Stimulated activated CD8-positive, alpha-beta memory T cell treated with anti-CD3 and anti-CD28 coated beads, Interleukin-15, amount 100 ng/mL, for 24 hours (primary cell): ENCODE data around the gene PROSER2.

Experiments
- DNase-seq: peaks from one replicate; pipeline ENCODE4 v3.0.0-alpha.2; 2020; ENCODE audit warnings: low read depth

Gene PROSER2

DNA sequence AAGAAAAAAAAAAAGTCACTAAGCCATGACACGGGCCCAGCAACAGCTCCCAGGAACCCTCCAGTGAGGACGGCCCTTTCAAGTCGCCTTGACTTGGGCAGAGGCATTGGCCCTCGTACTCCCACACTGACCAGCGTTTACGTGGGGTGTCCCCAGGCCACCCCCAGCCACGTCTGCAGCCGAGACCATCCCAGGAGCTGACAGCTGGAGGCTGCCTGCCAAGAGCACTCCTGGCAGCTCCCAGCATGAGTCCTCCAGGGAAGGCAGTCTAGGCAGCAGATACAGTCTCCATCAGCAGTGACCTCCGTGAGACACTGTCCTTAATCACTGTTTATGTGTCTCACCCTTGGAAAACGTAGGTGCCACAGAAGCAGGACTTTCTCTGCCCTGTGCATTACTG, 86.5 kb downstream of the PROSER2 start:
- DNase-seq = no peak

DNA sequence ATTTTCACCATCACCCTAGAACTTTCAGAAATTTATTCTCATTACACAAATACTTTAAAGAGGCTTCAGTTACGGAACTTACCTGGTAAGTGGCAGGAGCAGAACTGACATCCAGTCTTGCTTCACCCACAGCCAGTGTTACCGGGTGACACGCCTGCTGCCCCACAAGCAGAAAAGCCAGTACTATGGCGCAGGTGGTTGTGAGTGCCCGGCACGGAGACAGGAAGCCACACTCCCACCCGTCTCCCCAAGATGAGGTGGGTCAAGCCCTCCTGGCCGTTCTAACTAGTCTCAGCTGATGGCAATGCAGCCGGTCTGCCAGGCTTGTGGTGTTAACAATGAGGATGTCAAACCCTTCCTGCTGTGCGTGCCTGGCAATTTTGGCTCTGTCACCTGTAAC, 86.9 kb downstream of the PROSER2 start:
- no peak for DNase-seq

DNA sequence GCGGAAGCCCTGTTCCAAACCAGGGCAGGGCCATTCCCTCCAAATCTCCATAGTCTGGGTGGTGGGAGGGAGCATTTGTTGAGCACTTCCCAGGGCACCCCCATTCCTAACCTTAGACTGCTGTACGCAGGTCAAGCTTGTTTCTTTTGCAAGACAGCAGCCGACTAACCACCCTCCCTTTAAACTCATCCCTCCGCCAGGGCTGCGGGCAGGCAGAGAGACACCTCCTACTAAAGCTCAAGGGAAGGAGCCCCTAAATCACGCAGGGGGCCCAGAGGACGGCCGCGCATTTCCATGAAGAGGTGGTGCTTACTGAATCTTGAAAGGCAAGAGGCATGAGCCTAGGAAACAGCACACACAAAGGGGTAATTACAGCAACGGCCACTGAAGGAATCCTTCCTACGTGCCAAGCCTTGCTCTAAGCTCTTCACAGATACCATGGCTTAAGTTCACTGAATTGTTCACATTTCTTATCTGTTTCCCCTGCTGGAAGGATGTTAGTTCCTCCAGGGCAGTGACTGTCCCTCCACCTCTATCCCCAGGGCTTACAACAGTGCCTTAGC, 90.0 kb downstream of the PROSER2 start:
- no peak for DNase-seq

DNA sequence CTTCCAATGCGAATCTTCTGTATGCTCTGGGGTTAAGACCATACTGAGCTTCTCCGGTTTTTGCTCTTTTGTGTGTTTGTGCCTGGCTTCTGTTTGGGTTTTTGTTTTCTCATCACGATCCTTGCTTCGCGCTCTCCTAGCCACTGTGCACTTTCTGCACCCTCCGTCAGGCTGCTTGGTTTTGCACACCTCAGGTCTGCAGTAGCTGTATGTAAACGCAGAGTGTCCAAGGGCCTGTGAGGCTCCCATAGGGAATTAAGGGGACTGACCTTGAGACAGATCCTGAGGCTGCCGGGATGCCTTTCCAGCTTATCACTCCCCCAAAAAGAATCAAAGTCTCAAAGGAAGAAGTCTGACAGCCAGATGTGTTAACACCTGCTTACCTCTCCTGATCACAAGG, 95.2 kb downstream of the PROSER2 start:
- DNase-seq = no peak

DNA sequence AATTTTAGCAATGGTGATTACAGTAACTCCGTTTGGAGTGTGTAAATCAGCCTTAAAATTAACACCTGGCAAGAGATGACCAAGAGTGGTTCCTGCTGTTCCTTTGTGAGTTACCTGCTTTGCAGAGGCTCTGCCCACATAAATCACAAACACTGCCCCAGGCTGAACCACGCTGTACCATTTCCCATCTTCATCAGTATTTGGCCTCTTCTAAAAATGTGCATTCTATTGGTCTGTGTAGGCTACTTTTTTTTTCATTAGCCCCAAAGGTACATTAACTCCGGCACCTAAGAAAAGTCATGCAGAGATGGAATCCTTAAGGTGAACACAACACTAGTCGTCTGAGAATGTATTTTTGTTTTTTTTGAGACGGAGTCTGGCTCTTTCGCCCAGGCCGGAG, 96.1 kb downstream of the PROSER2 start:
- DNase-seq = no peak
